Stimulated activated CD8-positive, alpha-beta memory T cell treated with anti-CD3 and anti-CD28 coated beads, Interleukin-7, amount 100 ng/mL, for 48 hours (primary cell): ENCODE data around the gene SSH2.
"Not testable (repeated sequence)": the region's sequence is repeated elsewhere in the genome, so short reads cannot be mapped to it uniquely, and the experiment has no call there.

Source experiments
- DNase-seq, 2 donors: peaks; one replicate each; pipeline ENCODE4 v3.0.0-alpha.2; 2020; ENCODE audit warnings: low read depth in 1 of 2; ENCODE audit errors: extremely low read depth in 1 of 2

SSH2 gene

DNA sequence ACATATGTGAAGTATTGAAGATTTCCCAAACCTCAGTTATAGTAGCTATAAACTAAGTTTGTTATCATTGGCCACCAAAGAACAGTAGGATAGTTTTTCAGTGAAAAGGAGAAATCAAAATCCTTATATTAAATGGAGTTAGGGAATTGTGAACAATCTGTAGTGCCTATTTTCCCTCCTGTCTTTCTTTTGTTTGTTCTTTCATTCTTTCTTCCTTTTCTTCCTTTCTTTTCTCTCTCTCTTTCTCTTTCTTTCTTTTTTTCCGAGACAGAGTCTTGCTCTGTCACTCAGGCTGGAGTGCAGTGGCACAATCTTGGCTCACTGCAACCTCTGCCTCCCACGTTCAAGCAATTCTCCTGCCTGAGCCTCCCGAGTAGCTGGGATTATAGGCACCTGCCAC is 48.8 kb downstream of the SSH2 start:
- DNase-seq = no peak

DNA sequence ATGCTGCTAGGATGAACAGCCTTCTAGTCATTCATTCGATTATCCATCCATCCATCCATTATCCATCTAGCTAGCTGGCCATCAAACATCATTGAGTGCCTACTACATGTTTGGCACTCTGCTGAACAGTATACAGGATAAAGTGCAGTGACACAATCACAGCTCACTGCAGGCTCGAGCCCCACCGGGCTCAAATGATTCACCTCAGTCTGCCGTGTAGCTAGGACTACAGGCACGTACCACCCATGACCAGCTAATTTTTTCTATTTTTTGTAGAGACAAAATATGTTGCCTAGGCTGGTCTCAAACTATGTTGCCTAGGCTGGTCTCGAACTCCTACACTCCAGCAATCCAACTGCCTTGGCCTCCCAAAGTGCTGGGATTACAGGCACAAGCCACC is 50.0 kb downstream of the SSH2 start:
- no peak for DNase-seq

DNA sequence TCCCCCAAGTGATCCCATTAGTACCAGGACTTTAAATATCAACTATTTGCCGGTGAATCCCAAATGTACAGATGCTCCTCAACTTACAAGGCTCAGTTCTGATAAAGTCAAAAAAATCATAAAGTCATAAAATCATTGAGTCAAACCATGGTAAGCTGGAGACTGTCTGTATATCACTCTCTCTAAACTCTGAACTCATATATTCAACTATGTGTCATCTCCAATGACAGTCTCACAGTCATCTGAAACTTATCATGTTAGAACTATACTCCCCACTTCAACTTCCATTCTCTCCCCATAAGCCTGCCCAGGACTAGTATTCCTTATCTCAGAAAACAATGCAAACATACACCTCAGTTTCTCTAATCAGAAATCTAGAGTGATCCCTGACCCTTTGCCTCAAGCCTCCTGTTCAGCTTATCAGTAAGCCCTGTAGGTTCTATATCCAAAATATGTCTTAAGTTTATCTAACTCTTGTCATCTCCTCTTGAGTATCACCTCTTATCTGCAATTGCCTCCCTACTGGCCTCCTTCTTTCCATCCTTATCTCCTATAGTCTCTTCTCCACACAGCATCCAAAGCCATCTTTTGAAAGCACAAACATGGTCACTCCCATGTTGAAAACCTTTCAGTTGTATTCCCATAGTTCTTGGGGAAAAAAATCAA is 55.0 kb downstream of the SSH2 start:
- no peak for DNase-seq

DNA sequence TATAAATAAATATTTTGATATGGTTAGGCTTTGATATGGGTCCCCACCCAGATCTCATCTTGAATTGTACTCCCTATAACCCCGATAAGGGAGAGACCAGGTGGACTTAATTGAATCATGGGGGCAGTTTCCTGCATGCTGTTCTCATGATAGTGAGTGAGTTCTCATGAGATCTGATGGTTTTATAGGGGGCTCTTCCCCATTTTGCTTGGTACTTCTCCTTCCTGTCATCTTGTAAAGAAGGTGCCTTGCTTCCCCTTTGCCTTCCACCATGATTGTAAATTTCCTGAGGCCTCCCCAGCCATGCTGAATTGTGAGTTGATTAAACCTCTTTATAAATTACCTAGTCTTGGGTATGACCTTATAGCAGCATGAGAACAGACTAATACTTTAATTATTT is 55.7 kb downstream of the SSH2 start:
- DNase-seq = not testable (repeated sequence)

DNA sequence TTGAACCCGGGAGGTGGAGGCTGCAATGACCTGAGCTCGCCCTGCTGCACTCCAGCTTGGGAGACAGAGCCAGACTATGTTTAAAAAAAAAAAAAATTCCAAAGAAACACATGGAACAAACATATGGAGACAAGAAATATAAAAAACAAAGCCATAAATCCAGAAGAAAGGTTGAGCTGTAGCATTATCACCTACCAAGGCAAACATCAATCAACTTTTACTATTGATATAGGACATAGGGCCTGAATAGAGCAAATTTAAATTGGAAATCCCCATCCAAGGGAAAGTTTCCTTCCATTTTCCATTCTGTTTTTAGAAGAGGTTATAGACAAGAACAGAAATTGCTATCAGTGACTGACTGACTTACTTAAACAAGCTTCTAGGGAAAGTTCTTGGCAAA is 56.6 kb downstream of the SSH2 start:
- no peak for DNase-seq

DNA sequence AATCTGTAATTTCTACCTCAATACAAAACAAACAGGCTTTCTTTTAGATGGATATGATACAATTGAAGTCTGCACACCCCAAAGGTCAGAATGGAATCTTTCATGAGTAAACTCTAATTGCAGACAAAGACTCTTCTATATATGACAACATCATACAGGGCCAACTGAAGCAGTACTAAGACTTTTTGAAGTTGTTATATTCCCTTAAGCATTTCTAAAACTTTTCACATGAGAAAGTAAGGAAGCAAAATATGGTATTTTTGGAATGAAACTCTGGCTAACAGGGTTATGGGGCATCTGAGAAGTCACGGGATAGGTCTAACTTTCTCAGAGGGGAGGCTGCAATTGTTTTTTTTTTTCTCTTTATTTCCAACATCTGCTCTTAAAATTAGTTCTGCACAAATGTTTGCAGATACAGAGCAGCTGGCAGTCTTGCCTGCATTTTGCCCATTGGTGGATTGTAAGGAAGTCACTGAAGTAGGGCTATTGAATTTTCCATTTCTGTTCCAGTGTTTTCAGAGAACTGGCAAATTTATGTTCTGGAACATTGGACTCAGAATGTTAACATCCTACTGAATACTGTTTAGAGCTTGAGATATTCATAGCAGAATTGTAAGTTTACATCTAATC is 59.1 kb downstream of the SSH2 start:
- no peak for DNase-seq

DNA sequence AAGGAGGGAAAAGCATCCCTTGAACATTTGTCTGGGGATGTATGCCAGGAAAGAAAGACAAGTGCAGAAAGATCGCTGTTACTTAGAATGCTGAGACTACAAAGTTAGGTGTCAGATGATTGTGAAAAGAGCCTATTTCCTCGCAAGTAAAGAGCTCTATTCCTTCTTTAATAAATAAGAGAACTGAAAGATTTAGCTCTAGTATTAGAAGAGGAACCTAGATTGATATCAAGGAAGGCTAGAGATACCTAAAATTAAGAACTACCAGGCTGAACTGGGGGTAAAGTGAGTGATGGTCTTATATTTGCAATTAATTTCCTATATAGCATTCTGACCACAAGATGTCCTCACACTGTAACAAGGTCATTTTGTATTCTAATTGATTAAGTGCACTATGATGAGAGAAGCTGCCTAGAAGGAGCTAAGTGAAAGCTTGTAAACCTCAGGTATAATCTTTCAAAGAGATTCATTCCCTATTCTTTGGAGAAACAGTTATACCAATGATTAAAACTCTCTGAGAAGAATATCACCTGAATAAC is 62.3 kb downstream of the SSH2 start:
- no peak for DNase-seq

DNA sequence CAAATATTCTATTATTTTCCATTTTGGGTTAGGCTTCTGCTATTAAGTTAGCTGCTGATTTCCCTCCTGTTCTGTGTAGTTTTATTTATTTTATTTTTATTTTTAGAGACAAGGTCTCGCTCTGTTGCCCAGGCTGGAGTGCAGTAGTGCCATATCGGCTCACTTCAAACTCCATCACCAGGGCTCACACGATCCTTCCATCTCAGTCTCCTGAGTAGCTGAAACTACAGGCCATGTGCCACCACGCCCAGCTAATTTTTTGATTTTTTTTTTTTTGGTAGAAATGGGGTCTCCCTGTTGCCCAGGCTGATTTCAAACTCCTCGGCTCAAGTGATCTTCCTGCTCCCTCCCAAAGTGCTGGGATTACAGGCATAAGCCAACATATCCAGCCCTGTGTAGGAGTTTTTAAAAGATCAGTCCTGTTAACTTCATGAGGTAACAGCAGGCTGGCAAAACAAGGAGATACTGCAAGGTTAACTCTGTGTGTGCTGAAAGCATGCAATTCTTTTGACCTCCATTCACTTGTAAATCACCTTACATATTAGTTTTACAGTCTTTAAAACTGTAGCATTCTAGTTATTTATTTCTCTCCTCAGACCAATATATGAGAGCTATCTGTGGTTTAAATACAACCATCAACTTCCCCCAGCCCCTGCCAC is 63.2 kb downstream of the SSH2 start:
- DNase-seq = no peak

DNA sequence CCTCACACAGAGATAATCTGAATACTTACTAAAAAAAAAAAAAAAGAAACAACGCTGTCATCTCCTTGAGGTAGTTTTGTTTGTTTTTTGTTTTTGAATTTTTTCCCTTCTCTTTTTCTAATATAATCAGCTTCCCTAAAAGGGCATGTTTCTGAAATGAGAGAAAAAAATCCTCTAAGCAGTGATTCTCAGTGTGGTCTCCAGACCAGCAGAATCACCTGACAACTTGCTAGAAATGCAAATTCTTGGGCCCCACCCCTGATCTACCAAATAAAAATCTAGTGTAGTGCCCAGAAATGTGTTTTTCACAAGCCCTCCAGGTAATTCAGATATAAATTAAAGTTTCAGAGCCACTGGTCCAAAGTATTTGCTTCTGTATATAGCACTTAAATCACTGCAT is 65.4 kb downstream of the SSH2 start:
- DNase-seq = no peak

DNA sequence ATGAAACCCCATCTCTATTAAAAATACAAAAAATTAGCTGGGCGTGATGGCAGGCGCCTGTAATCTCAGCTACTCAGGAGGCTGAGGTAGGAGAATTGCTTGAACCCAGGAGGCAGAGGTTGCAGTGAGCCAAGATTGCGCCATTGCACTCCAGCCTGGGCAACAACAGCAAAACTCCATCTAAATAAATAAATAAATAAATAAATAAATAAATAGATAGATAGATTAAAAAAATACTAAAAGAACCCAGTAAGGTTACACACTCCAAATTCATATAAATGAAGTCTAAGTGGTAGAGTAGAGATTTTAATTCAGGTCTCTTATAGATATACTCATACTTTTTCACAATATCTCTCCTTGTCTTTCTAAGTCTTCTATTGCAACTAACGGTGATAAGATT is 65.9 kb downstream of the SSH2 start:
- DNase-seq = not testable (repeated sequence)

DNA sequence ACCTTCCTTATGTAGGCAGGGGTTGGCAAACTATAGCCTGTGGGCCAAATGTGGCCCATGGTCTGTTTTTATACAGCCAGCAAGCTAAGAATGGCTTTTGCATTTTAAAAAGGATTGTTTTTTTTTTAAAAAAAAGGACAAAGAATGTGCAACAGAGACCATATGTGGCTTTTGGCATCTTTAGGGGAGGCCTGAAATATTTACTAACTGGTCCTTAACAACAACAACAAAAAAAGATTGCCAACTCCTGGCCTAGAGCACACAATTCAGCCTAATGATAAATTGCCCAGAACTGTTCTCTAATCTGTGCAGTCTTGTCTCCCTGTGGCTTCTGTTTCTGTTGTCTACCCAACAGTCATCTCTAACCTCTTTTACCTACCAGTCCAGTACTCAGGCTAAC is 67.1 kb downstream of the SSH2 start:
- DNase-seq = no peak

DNA sequence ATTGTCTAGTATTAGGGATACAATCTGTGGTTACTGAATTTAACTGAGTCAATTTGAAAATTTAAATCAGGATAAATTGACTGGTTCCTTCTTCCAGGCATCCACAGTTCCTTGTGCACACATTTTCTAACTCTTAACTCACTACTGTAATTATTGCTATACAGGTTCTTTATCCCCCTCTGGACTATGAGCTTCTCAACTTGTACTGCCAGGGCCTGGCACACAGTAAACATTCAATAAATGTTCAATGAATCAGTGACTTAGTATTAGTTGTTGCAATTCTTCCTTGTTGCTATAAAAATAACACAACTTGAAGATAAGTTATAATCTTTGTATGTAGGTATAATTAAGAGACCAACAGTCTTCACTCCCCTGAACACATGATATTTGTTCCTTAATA is 67.9 kb downstream of the SSH2 start:
- no peak for DNase-seq

DNA sequence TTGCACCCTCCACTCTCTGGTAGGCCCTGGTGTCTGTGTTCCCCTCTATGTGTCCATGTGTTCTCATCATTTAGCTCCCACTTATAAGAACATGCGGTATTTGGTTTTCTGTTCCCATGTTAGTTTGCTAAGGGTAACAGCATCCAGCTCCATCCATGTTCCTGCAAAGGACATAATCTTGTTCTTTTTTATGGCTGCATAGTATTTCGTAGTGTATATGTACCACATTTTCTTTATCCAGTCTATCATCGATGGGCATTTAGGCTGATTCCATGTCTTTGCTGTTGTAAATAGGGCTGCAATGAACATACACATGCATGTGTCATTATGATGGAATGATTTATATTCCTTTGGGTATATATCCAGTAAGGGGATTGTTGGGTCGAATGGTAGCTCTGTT is 70.6 kb downstream of the SSH2 start:
- not testable (repeated sequence) for DNase-seq

DNA sequence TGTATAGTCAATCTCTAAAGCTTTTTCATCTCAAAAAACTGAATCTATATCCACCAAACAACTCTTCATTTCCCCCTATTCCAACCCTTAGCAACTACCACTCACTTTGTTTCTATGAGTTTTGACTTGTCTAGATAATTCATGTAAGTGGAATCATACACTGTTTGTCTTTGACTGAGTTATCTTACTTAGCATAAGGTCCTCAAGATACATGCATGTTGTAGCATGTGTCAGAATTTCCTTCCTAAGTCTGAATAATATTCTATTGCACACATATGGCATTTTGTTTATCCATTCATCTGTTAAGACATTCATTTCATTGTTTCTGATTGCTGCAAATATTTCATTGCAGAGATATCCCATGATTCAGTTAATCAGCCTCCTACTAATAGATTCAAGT is 72.2 kb downstream of the SSH2 start:
- DNase-seq = no peak

DNA sequence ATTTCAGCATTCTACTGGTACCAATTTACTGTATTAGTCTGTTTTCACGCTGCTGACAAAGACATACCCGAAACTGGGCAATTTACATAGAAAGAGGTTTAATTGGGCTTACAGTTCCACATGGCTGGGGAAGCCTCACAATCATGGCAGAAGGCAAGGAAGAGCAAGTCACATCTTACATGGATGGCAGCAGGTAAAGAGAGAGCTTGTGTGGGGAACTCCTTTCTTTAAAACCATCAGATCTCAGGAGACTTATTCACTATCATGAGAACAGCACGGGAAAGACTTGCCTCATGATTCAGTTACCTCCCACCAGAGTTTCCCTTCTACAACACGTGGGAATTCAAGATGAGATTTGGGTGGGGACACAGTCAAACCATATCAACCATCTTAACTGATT is 72.9 kb downstream of the SSH2 start:
- not testable (repeated sequence) for DNase-seq

DNA sequence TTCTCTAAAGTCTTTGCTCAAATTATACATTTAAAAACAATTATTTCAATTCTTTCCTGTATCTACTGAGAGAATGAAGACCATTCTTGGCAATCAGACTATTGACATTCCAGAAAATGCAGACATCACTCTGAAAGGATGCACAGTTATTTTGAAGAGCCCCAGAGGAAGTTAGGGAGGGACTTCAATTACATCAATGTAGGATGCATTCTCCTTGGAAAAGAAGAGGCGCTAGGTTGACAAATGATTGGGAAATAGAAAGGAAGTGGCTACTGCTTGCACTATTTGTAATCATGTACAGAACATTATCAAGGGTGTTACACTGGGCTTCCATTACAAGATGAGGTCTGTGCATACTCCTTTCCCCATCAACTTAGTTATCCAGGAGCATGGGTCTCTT is 74.3 kb downstream of the SSH2 start:
- no peak for DNase-seq

DNA sequence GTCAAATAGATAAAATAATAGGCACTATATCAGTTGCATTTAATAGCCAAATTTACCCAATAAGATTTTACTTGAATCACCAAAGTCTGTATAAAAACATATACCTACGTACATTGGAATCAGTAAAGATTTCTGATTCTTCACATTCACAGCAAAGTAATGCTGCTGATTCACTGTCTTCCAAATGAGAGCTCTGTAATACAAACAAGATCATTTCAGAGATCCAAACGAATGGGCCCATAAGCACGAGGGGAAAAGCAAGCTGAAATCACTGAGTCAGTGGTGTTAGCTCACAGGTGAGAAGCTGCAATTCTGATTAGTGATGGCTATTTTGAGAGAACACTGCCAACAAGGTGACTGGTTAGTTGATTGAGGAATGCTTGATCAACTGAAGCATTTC is 81.3 kb downstream of the SSH2 start:
- no peak for DNase-seq

DNA sequence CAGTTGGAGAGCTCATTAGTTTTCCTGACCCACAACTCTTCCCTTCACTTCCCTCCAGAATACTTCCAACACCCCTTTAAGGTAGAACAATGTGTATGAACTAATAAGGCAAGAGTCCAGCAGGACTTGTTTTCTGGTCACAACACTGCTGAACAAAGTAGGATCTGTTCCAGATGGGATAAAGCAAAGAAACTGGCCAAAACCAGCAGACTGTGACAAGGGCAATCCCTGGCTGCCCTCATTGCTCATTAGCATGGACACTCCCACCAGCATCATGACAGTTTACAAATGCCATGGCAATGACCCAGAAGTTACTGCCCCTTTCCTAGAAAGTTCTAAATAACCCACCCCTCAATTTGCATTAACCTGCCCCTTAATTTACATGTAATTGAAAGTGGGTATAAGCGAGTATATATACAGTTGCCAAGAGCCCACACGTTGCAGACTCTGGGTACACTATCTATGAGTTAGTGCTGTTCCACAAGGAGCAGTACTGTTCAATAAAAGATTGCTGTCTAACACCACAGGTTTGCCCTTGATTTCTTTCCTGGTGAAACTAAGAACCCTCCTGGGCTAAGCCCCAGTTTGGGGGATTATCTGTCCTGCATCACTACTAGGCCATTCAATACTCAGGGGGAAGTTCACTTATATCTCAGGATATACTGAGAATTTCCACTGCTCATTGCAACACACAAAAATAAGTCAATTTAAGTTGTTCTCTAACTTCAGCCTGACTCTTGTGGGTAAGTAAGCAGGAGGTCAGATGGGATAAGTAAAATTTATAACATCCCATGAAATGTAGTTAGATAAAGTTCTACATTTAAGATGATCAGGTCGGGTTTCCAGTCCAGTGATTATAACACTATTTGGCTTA is 82.3 kb downstream of the SSH2 start:
- no peak for DNase-seq

DNA sequence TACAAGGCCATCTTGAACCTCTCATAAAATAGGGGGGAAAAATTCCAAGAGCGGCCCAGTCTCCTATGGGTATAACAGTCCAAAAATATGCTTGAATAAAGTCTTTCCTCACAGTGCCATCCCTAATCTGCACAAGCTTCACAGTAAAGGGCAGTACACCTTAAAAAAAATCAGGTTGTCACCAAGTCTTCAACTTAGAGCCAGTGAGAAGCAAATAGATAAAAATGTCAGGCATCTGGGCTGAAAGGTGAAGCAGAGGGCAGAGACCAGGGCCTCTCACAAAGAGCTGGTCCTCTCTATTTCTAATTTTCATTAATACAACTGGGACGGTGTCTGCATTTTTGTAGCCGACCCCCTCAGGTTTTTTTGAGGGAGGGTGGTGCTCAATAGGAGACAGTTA is 82.9 kb downstream of the SSH2 start:
- no peak for DNase-seq

DNA sequence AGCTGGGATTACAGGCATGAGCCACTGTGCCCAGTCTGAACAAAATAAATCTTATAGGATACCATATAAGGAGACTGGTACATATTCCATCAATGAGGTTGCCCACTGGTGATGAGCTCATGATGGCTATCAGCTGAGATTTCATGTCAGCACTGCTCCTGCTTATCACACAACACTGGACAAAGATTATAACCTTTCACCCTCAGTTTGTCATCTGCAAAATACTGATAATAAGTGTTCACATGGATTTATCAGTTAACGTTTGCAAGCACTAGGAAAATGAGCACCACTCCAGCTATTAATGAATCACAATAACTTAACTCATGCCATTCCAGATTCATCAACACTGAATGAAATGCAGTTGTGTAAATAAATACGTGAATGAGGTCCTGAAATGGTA is 83.7 kb downstream of the SSH2 start:
- DNase-seq = no peak

DNA sequence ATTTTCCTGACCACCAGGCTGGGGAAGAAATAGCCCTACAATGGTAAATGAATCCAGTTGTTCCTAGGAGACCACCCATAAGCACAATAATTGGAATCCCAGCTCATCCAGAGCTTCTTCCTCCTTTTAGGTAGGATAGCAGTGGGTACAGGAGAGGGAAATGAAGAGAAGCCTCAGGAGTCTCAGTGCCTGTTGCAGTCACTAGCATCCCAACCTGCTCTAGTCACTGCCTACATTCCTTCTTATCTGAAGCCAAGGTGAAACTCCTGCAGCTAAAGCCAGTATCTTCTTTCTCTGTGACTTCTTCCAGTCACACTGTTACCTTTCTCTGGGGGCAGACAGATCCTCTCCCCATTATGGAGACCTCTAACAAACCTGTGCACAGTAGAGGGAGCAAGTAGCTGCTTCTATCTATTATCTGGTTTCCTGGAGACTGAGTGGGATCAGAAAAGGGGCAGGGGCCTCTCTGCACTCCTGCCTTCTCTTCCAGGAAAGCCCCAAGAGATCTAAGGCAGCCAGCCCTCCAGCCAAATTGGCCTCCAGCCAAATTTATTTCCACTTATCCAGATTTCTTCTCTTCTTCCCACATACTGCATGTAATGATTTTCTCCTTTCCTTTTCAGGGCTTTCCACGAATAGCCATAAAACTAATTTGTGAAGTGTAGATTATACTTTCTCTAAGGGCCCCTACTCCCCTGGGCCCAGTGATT is 85.5 kb downstream of the SSH2 start:
- no peak for DNase-seq
